Natural killer cell treated with Interleukin-12 subunit alpha and Interleukin-12 subunit beta and Interleukin-15 and Interleukin-18, amount 100 ng/mL, for 72 hours (primary cell): ENCODE measurements around the gene FAAP100. TPM values are rescaled to one million over a fixed set of nuclear protein-coding genes. Genes with fewer than 3 reads are reported as not detected.

ENCODE experiments used
- ATAC-seq, 2 donors: fragments of 150-1000 bp; cut with Tn5 transposase in 1 of 2; sonication (Bioruptor Pico), chemical (Tn5 transposase) in 1 of 2; 2 replicates each; pipeline ENCODE4 v1.10.0; 2021
- DNase-seq: peaks from one replicate; pipeline ENCODE4 v3.0.0; 2022; ENCODE audit warnings: low spot score
- H3K27ac Mint-ChIP-seq, 2 donors: 1 replicate in 1 of 2; 2 replicates in 1 of 2; pipeline ENCODE4 v1.8.0; 2022; ENCODE audit warnings: mixed read lengths in 2 of 2, mild to moderate bottlenecking in 1 of 2, moderate library complexity in 1 of 2
- H3K27me3 Mint-ChIP-seq, 2 donors: 1 replicate in 1 of 2; 2 replicates in 1 of 2; pipeline ENCODE4 v1.8.0; 2022; ENCODE audit warnings: mixed read lengths in 2 of 2
- H3K36me3 Mint-ChIP-seq: one replicate; pipeline ENCODE4 v1.8.0; 2022; ENCODE audit warnings: mixed read lengths
- H3K4me1 Mint-ChIP-seq, 2 donors: 1 replicate in 1 of 2; 2 replicates in 1 of 2; pipeline ENCODE4 v1.8.0; 2022; ENCODE audit warnings: low read depth in 2 of 2, mixed read lengths in 2 of 2, mild to moderate bottlenecking in 1 of 2
- H3K4me3 Mint-ChIP-seq: one replicate; pipeline ENCODE4 v1.8.0; 2022; ENCODE audit warnings: mixed read lengths
- H3K9me3 Mint-ChIP-seq: 2 replicates; pipeline ENCODE4 v1.8.0; 2022; ENCODE audit warnings: mixed read lengths
- total RNA-seq, 2 donors: library from RNA; stranded (reverse); gene quantifications; one replicate each; pipeline ENCODE4 v1.2.3, GENCODE V29; 2022

FAAP100 gene
- total RNA-seq, 2 donors from 2014 or later = 35.5 to 76.6 TPM

DNA sequence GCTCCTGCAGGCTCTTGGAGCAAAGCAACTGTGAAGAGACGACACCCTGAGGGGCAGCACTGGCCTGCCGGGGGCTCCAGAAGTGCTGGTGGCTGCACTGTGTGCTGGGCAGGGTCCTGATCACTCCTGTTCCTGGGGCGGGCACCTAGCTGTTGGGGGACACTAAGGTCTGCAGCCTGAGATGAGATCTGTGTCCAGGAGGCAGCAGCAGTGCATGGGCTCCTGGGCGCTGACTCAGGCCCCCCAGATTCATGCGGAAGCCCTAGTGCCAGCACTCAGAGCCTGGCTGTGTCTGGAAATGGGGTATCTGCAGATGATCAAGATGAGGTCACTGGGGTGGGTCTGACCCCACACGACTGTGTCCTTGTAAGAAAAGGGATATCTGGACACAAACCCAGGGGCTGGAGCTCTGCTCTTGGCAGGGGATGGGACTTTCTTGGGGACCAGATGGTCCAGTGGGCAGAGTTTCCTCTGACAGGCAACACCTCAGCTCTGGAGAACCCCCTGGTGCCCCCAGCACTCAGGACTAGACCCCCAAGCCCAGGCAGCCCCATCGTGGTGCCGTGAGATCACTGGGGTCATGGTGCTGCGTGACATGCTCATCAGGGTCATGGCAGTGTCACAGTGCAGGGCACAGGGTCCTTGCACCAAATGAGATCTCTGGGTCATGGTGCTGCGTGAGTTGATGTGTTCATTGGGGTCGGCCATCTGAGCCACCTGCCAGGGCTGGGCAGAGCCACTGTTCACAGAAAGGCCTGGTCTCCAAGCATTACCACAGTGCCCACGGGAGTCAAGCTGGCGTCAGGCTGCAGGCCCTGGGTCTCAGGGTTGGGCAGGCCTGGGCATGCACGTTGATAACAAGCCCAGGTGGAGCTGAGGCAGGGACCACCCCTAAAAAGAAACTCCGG, 9.5 kb downstream of the FAAP100 start:
- Mint-ChIP-seq H3K4me3 (no peak overlapping the region), H3K27ac (no peak overlapping the region), H3K36me3 (no peaks in the 10 kb centered on the region), H3K4me1 (no peaks in the 10 kb centered on the region), H3K9me3 (no peaks in the 10 kb centered on the region), H3K27me3 (peaks cover 0 to 3% of the 10 kb centered on the region in 2 donors)
- ATAC-seq (no peak), DNase-seq (no peak)

DNA sequence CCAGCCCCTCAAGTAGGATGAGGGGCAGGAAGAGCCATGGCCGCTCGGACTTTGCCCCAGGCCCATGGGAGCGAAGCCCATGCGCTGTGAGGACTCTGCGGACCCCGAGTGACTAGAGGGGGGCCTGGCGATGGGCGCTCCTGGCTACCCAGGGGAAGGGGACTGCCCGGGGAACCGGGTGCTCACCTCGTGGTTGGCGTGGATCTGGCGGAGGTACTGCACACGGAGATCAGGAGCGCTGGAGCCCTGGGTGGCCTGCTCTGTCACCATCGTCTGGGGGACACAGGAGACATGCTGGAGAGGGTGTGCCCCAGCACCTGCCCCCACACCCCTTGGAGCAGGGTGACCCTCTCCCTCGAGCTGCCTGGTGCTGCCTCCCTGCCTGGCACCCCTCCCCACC, 11.0 kb downstream of the FAAP100 start:
- ATAC-seq (no peak), DNase-seq (no peak)
- Mint-ChIP-seq H3K9me3 (no peaks in the 10 kb centered on the region), H3K36me3 (no peaks in the 10 kb centered on the region), H3K27me3 (peaks cover 0 to 3% of the 10 kb centered on the region in 2 donors), H3K27ac (no peak overlapping the region), H3K4me1 (no peaks in the 10 kb centered on the region), H3K4me3 (no peak overlapping the region)

DNA sequence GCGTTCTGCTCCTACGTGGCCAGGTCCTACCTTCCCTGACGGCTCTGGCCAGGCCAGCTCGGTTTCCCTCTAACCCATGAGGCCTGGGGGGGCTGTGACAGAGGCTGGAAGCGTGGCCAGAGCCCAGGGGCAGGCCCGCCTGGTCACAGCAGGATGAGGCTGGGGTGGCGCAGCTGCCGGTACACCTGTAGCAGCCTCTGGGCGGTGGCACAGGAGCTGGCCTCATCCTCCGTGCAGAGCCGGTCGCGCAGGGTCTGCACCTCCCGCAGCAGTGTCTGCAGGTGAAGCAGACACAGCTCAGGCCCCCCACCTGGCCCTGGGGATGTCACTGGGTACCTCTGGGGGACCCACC, 11.5 kb downstream of the FAAP100 start:
- DNase-seq = no peak
- no peak overlapping the region for H3K4me3 Mint-ChIP-seq
- peaks cover 0 to 3% of the 10 kb centered on the region in 2 donors for H3K27me3 Mint-ChIP-seq
- no peaks in the 10 kb centered on the region for H3K4me1 Mint-ChIP-seq
- H3K9me3 Mint-ChIP-seq = no peaks in the 10 kb centered on the region
- H3K27ac Mint-ChIP-seq = no peak overlapping the region
- ATAC-seq = no peak
- no peaks in the 10 kb centered on the region for H3K36me3 Mint-ChIP-seq

- no peak overlapping the region for H3K27ac Mint-ChIP-seq
- H3K4me1 Mint-ChIP-seq = no peaks in the 10 kb centered on the region
- H3K27me3 Mint-ChIP-seq = peaks cover 0 to 3% of the 10 kb centered on the region in 2 donors
- no peak for ATAC-seq
- DNase-seq = no peak
- no peak overlapping the region for H3K4me3 Mint-ChIP-seq
- no peaks in the 10 kb centered on the region for H3K9me3 Mint-ChIP-seq
- no peaks in the 10 kb centered on the region for H3K36me3 Mint-ChIP-seq
These were observed 12.0 kb downstream of the FAAP100 start for GRCh38 chr17:81539961-81540675.

GRCh38 chr17:81539571-81539900, 12.6 kb downstream of the FAAP100 start:
- Mint-ChIP-seq H3K27ac (no peak overlapping the region), H3K36me3 (no peaks in the 10 kb centered on the region), H3K9me3 (no peaks in the 10 kb centered on the region), H3K4me1 (no peaks in the 10 kb centered on the region), H3K27me3 (peaks cover 0 to 3% of the 10 kb centered on the region in 2 donors), H3K4me3 (no peak overlapping the region)
- ATAC-seq (no peak), DNase-seq (no peak)

- Mint-ChIP-seq H3K27ac (no peak overlapping the region), H3K27me3 (peaks cover 0 to 3% of the 10 kb centered on the region in 2 donors), H3K4me3 (no peak overlapping the region), H3K9me3 (no peaks in the 10 kb centered on the region), H3K4me1 (no peaks in the 10 kb centered on the region), H3K36me3 (no peaks in the 10 kb centered on the region)
- no peak for ATAC-seq
- DNase-seq = no peak
These were observed 13.2 kb downstream of the FAAP100 start for GRCh38 chr17:81538651-81539570.

DNA sequence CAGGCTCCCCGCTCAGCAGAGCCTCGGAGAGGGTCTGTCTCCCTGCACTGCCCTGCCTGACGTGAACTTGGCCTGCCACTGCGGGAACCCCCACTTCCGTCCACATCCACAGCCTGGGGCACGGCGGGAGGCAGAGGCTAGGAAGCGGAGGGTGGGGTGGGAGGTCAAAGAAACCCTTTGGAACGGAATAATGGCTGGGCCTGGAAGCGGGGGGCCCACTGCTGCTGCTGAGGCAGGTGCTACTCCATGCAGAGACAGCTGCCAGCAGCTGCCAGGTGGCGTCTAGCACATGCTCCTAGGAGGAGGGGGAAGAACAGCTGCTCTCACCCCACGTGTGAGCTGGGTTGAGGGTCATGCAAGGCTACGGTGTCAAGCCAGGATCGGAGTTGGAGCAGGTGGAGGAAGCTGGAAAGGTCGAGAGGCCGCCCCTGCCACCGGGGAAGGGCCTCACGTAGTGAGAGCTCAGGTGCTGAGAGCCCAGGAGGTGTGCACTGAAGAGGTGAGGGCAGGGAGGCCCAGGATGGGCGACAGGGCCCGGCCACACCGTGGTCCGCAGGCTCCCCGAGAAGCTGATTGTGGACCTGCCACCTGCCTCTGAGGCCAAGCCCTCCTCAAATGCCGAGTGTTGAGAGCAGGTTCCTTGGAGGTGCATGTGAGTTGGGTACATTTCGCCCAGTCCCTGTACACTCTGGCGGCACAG, 14.1 kb downstream of the FAAP100 start:
- Mint-ChIP-seq H3K4me1 (peaks cover 5 to 6% of the 10 kb centered on the region in 2 donors), H3K4me3 (no peak overlapping the region), H3K36me3 (no peaks in the 10 kb centered on the region), H3K27ac (no peak overlapping the region), H3K9me3 (no peaks in the 10 kb centered on the region), H3K27me3 (peaks cover 0 to 3% of the 10 kb centered on the region in 2 donors)
- DNase-seq (no peak), ATAC-seq (no peak)

DNA sequence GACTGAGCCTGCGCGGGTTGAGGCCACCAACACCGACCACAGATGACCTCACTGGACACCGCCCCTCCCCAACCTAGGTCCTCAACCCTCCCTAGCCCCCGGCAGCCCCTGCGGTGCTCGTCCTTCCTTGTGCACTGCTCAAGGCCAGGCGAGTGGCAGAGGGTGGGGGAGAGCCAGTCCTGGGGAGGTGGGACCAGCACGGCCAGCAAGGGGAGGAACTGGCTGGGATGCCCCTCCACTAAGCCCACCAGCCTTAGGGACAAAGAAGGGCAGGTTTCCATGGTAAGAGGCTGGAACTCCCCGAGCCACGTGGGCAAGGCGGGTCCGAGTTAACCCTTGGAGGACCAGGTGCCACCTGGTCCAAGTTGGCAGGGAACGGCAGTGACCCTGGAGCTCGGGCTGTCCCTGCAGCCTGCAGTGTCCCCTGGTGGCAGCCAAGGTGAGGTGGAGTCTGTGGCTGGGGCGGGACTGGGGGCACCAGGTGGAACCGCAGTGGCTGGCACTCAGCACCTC, 14.8 kb downstream of the FAAP100 start:
- ATAC-seq (peak in 1 of 2 donors; percentile 17), DNase-seq (no peak)
- H3K27ac Mint-ChIP-seq = no peak overlapping the region
- no peak overlapping the region for H3K4me3 Mint-ChIP-seq
- peaks cover 0 to 3% of the 10 kb centered on the region in 2 donors for H3K27me3 Mint-ChIP-seq
- H3K4me1 Mint-ChIP-seq = peaks cover 5 to 6% of the 10 kb centered on the region in 2 donors
- no peaks in the 10 kb centered on the region for H3K36me3 Mint-ChIP-seq
- no peaks in the 10 kb centered on the region for H3K9me3 Mint-ChIP-seq

GRCh38 chr17:81536299-81537290, 15.6 kb downstream of the FAAP100 start:
- Mint-ChIP-seq H3K36me3 (no peaks in the 10 kb centered on the region), H3K9me3 (no peaks in the 10 kb centered on the region), H3K27me3 (peaks cover 0 to 3% of the 10 kb centered on the region in 2 donors), H3K27ac (no peak overlapping the region), H3K4me1 (peaks cover 5 to 6% of the 10 kb centered on the region in 2 donors), H3K4me3 (no peak overlapping the region)
- DNase-seq = no peak
- no peak for ATAC-seq

DNA sequence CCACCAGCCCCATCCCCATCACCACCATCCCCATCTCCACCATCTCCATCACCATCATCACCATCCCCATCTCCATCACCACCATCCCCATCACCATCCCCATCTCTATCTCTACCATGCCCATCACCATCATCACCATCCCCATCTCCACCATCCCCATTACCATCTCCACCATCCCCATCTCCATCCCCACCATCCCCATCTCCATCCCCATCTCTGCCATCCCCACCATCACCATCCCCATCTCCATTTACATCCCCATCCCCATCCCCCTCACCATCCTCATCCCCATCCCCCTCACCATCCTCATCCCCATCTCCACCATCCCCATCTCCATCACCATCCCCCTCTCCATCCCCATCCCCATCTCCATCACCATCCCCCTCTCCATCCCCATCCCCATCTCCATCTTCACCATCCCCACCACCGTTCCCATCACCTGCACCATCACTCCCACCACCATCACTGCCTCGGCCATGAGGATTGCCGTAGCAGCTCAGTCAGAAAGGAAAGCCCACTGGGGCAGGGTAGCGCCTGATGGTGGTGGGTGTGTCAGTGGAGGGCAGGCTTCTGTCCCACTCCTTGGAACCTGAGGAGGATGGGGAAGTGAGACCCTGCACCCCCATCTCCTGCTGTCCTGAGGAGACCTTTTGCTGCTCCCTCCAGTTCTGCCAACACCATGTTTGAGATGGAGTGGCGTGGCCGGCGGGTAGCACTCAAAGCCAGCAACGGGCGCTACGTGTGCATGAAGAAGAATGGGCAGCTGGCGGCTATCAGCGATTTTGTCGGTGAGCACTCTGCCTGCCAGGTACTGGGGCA, 16.5 kb downstream of the FAAP100 start:
- Mint-ChIP-seq H3K27ac (no peak overlapping the region), H3K27me3 (peaks cover 0 to 3% of the 10 kb centered on the region in 2 donors), H3K4me3 (no peak overlapping the region), H3K9me3 (no peaks in the 10 kb centered on the region), H3K4me1 (peaks cover 5 to 6% of the 10 kb centered on the region in 2 donors), H3K36me3 (no peaks in the 10 kb centered on the region)
- no peak for DNase-seq
- no peak for ATAC-seq

GRCh38 chr17:81535007-81535328, 17.2 kb downstream of the FAAP100 start:
- DNase-seq (no peak), ATAC-seq (no peak)
- H3K27me3 Mint-ChIP-seq = peaks cover 0 to 3% of the 10 kb centered on the region in 2 donors
- no peak overlapping the region for H3K4me3 Mint-ChIP-seq
- H3K36me3 Mint-ChIP-seq = no peaks in the 10 kb centered on the region
- no peaks in the 10 kb centered on the region for H3K9me3 Mint-ChIP-seq
- peaks cover 5 to 6% of the 10 kb centered on the region in 2 donors for H3K4me1 Mint-ChIP-seq
- no peak overlapping the region for H3K27ac Mint-ChIP-seq
